ENCODE measurements around the gene TANC1.
A peak's percentile ranks its signal among the peaks of the same experiment; 100 is the strongest.

Gene TANC1

GRCh38 chr2:159118115-159118858 is 149.8 kb downstream of the TANC1 start:
- peak; percentile 93 for DNase-seq (ENCODE audit: low spot score)

GRCh38 chr2:159118859-159119500 is 150.5 kb downstream of the TANC1 start:
- DNase-seq (ENCODE audit: low spot score) = peak; percentile 84

DNA sequence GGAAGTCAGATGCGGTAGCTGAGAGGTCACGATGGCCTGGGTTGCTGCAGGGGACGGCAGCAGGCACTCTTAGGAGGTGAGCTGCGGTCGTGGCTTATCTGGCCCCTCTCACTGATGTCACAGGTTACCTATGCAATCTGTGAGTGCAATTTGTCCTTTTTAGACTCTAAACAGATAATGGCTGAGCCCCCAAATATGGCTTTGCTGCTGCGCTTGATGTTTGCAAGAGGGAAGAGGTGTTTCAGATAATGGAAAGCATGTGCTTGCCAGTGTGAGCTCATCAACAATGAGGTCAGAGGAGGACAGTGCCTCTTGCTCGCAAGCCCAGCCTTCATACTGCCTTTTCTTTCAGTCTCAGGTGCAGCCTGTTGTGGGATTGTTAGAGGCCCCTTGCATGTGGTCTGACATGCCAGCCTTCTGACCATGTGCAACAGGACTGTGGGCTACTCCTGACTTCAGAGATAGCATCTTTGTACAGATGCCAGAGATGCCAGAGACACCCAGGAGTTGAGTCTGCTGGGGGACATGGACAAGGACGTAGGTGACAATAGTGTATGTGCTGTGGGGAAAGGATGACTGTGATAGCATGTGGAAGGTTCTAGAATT is 151.3 kb downstream of the TANC1 start:
- no peak for DNase-seq (ENCODE audit: low spot score)

DNA sequence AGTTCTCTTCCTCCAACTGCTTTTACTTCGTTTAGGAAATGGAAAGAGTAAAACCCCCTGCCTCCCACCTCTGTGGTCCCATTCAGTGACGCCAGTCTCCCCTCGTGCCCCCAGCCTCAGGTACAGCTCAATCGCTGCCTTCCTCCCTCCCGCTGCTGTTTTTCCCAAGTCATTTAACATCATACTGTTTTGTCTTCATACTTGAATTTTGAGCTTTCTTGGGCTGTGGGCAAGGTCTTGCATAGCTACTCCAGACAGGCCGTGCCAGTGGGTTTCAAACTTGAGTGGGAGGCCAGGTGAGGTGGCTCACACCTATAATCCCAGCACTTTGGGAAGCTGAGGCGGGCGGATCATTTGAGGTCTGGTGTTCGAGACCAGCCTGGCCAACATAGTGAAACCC is 155.3 kb downstream of the TANC1 start:
- no peak for DNase-seq (ENCODE audit: low spot score)

DNA sequence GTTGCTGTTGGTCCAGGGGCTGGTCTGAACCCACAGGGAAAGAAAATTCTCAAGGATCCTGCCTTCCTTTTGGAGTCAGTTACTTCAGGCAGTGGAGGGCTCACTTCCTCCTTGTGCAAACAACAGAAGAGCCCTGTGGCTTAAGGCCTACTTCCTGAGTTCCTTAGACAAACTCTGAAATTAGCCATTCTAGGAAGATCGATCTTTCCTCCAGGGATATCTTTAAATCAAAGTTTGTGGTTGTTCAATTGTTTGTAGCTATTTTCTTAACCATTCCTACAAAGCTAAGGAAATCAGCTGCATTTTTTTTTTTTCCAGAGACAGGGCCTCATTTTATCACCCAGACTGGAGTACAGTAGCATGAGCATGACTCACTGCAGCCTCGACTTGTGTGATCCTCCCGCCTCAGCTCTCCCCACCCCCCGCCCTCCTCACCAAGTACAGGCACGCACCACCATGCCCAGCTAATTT is 156.0 kb downstream of the TANC1 start:
- DNase-seq (ENCODE audit: low spot score) = peak; percentile 78

DNA sequence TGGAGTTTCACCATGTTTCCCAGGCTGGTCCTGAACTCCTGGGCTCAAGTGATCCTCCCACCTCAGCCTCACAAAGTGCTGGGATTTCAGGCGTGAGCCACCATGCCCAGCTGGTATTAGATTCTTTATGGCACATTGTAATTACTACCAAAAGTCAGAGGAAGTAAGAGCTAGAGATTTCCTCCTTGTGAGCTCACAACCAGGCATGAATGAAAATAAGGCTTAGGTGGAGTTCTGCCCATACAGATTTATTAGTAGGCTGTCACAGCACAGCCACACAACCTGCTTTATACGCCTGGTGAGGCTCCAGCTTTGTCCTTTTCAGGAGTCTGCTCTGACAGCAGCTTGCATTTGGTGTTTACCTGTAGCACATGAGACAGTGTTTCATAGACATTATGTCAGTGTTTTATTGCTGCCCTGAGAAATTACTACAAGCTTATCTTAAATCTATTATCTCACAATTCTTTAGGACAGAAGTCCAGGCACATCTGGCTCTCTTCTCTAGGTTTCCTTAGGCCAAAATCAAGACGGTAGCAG is 156.6 kb downstream of the TANC1 start:
- DNase-seq (ENCODE audit: low spot score) = peak; percentile 50

DNA sequence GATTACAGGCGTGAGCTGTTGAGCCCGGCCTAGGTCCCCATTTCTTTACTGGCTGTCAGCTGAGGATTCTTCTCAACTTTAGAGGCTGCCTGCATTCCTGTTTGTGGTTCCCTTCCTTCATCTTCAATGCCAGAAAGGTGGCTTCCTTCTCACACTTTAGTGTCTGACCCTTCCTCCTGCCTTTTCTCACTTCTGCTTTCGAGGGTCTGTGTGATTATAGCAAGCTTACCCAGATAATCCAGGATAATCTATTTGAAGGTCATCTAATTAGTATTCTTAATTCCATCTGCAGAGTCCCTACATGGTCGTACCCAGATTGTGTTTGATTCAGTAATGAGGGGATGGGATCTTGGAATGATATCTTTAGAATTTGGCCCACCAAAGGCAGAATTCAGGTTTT is 157.4 kb downstream of the TANC1 start:
- no peak for DNase-seq (ENCODE audit: low spot score)

DNA sequence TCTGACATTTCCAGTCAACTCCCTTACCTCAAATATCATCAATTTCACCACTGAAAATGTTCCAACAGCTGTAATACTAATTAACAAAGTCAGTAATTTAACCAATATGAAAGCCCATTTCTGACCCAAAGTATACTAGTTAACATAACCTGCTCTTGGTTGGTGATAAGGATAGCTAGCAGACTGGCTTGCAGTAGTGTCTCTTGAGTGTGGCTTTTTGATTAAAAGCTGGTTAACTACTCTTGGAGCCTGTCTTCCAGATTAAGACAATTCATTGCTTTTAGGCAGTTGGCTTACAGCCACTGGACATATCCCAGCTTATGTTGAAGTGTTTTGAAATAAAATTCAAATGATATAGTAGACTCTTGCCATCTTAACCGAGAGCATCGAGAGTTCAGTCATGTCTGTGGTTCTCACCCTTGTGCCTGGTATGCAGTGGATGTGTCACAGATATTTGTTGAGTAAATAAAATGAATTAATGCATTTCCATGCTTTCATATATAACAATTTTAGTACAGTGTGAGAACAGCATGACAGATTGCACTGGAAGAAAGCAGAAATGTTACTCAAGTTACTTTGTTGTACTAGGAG is 158.1 kb downstream of the TANC1 start:
- no peak for DNase-seq (ENCODE audit: low spot score)

- no peak for DNase-seq (ENCODE audit: low spot score)
Measured at GRCh38 chr2:159128191-159128590, 159.8 kb downstream of the TANC1 start.

GRCh38 chr2:159129269-159129668 is 160.8 kb downstream of the TANC1 start:
- no peak for DNase-seq (ENCODE audit: low spot score)

DNA sequence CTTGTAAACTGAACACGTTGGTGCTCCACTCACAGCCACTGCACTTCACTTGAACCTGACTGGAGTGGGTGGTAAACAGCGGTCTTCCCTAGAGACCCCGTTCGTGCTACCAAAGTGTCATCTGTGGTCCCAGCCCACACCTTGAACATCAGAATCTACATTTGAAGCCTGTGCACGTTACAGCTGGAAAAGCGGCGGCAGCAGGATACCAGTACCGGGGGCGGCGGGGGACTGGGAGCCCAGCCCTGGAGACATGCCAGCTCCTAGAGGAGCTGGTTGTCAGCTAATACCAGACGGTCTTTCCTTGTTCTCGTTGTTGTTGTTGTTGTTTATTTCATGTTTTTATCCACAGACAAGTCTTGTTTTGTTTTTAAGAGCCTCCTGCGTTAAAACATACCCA is 161.4 kb downstream of the TANC1 start:
- no peak for DNase-seq (ENCODE audit: low spot score)

DNA sequence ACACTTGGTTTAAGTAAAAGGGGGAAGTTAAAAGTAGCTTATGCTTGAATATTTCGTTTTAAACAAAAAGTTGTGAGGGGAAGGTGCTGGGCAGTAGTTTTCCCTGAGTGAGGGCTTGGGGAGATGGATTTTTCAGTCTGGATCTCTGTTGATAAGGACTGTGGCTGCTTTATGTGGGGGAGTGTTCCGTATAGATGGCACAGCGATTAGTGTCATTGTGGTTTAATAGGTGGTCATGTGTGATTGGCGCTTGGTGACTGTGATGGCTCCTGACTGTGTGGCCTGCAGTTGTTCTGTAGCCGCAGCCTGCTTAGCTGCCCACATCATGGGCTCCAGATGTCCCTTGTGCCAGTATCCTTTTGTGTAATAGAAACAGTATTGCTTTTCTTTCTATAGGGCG is 161.9 kb downstream of the TANC1 start:
- DNase-seq (ENCODE audit: low spot score) = no peak

- DNase-seq (ENCODE audit: low spot score) = no peak
Measured at GRCh38 chr2:159131267-159131913, 162.9 kb downstream of the TANC1 start.

- peak; percentile 84 for DNase-seq (ENCODE audit: low spot score)
Measured at GRCh38 chr2:159131914-159132281, 163.5 kb downstream of the TANC1 start.

- DNase-seq (ENCODE audit: low spot score) = no peak
Measured at GRCh38 chr2:159133797-159134196, 165.4 kb downstream of the TANC1 start.

- no peak for DNase-seq (ENCODE audit: low spot score)
Measured at GRCh38 chr2:159134979-159135378, 166.5 kb downstream of the TANC1 start.

GRCh38 chr2:159136391-159136790 is 168.0 kb downstream of the TANC1 start:
- DNase-seq (ENCODE audit: low spot score) = no peak

GRCh38 chr2:159137511-159138241 is 169.2 kb downstream of the TANC1 start:
- DNase-seq (ENCODE audit: low spot score) = no peak

- DNase-seq (ENCODE audit: low spot score) = no peak
Measured at GRCh38 chr2:159138642-159139182, 170.3 kb downstream of the TANC1 start.

DNA sequence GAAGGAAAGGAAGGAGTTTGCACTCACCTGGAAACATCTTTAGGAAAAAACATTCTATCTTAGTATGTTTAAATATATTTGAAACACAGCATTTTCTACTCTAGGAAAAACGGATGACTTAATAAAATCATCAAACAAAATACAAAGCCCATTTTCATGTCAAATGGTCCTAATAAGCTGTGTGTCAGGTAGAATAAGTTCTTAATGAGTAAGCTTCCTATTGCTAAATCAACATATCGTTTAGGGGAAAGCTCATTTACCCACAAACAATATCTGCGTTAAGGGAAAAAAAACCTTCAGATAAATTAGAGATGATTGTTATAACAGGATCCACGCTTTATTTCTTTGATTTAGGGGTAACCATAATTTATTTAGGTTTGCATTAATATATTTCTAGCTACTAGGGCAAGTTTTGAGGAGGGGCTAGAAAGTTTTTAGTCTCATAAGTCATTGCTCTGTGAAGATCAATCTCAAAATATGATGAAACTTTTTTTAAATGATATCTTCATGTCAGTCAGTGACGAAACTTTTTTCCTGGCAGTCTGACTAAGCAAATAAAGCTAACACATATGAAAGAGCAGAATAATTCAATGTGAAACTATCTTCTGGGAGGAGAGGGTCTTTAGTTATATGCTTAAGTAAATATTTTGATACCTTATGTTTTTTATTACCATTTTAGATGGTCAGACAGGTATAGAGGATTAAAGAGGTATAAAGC is 170.9 kb downstream of the TANC1 start:
- no peak for DNase-seq (ENCODE audit: low spot score)
